SK-N-SH (cell line): ENCODE results near the gene HSD17B11. TPM values are rescaled to one million over a fixed set of nuclear protein-coding genes. Genes with fewer than 3 reads are reported as not detected.
A peak's percentile ranks its signal among the peaks of the same experiment; 100 is the strongest.
"Not testable (repeated sequence)": the region's sequence is repeated elsewhere in the genome, so short reads cannot be mapped to it uniquely, and the experiment has no call there.

Experiments used
- CTCF ChIA-PET: fragments of 300-600, 350-600 bp; formaldehyde crosslinking; extraction: SDS; loops from one replicate; lab custom pipeline; 2021; lab: Yijun Ruan, JAX
- POLR2A ChIA-PET: fragments of 350-600 bp; sonication (Branson Sonifier 250); formaldehyde crosslinking; extraction: SDS; loops from one replicate; lab custom pipeline; 2020; ENCODE audit warnings: antibody characterized with exemption, inconsistent platforms; lab: Yijun Ruan, JAX
- DNase-seq: peaks from one replicate; pipeline ENCODE4 v3.0.0; 2012
- H2AFZ ChIP-seq: fragments of 200-600 bp; sonication (generic); 2 replicates; pipeline ENCODE4 v1.8.1; 2016; ENCODE audit warnings: antibody characterized with exemption, mild to moderate bottlenecking, low read depth
- H3F3A ChIP-seq: fragments of 200-600 bp; sonication (generic); replicated peaks from 2 replicates; pipeline ENCODE3; 2016; ENCODE audit warnings: antibody characterized with exemption, mild to moderate bottlenecking; ENCODE audit not compliant: insufficient read depth
- H3K27ac ChIP-seq, 2 experiments: fragments of 200-500 bp in 1 of 2; fragments of 200-600 bp in 1 of 2; sonication (Bioruptor generic) in 1 of 2; sonication (generic), shearing (Covaris generic) in 1 of 2; 2 replicates each; pipeline versions ENCODE4 v1.5.1 to v1.6.1; 2014 to 2016; ENCODE audit warnings: low read depth in 2 of 2, inconsistent platforms in 1 of 2, low read length in 1 of 2, mild to moderate bottlenecking in 1 of 2, mixed read lengths in 1 of 2
- H3K27me3 ChIP-seq: fragments of 200-600 bp; sonication (generic), shearing (Covaris generic); 2 replicates; pipeline ENCODE4 v1.6.1; 2016; ENCODE audit warnings: mixed run types; ENCODE audit not compliant: insufficient read depth
- H3K36me3 ChIP-seq, 2 experiments: fragments of 200-500 bp in 1 of 2; fragments of 200-600 bp in 1 of 2; sonication (Bioruptor generic) in 1 of 2; sonication (generic) in 1 of 2; replicated peaks in 1 of 2; 2 replicates each; pipeline versions ENCODE3 to v1.5.1; 2014 to 2016; ENCODE audit warnings: low read length in 1 of 2, mild to moderate bottlenecking in 1 of 2; ENCODE audit not compliant: insufficient read depth in 2 of 2, control insufficient read depth in 1 of 2
- H3K4me1 ChIP-seq, 2 experiments: fragments of 200-500 bp in 1 of 2; fragments of 200-600 bp in 1 of 2; sonication (Bioruptor generic) in 1 of 2; sonication (generic), shearing (Covaris generic) in 1 of 2; 2 replicates each; pipeline versions ENCODE4 v1.5.1 to v1.6.1; 2014 to 2016; ENCODE audit warnings: low read depth in 1 of 2, low read length in 1 of 2, mixed run types in 1 of 2; ENCODE audit not compliant: insufficient read depth in 2 of 2, control insufficient read depth in 1 of 2
- H3K4me2 ChIP-seq: fragments of 200-600 bp; sonication (generic), shearing (Covaris generic); 2 replicates; pipeline ENCODE4 v1.6.1; 2017; ENCODE audit warnings: mixed run types
- H3K4me3 ChIP-seq, 2 experiments: fragments of 200-500 bp in 1 of 2; fragments of 200-600 bp in 1 of 2; sonication (Bioruptor generic) in 1 of 2; sonication (generic), shearing (Covaris generic) in 1 of 2; 2 replicates each; pipeline versions ENCODE4 v1.5.1 to v1.8.1; 2014 to 2016; ENCODE audit warnings: low read depth in 2 of 2, inconsistent platforms in 1 of 2, low read length in 1 of 2, mild to moderate bottlenecking in 1 of 2, mixed read lengths in 1 of 2, moderate library complexity in 1 of 2
- H3K79me2 ChIP-seq: fragments of 200-600 bp; sonication (generic); 2 replicates; pipeline ENCODE4 v1.8.1; 2017; ENCODE audit warnings: mild to moderate bottlenecking; ENCODE audit not compliant: insufficient read depth
- H3K9ac ChIP-seq: fragments of 200-600 bp; sonication (generic); 2 replicates; pipeline ENCODE4 v1.6.1; 2017; ENCODE audit warnings: mixed run types
- H3K9me2 ChIP-seq: fragments of 200-600 bp; sonication (generic); 2 replicates; pipeline ENCODE4 v1.6.1; 2017; ENCODE audit warnings: mixed run types
- H3K9me3 ChIP-seq: fragments of 200-600 bp; sonication (generic); 2 replicates; pipeline ENCODE4 v1.6.1; 2017; ENCODE audit warnings: mixed run types, mild to moderate bottlenecking, moderate library complexity
- H4K20me1 ChIP-seq: fragments of 200-600 bp; sonication (generic); 2 replicates; pipeline ENCODE4 v1.6.1; 2017; ENCODE audit warnings: mild to moderate bottlenecking, mixed run types; ENCODE audit not compliant: insufficient read depth
- EZH2phosphoT487 ChIP-seq: fragments of 200-600 bp; sonication (generic); IDR thresholded peaks from 2 replicates; pipeline ENCODE4 v1.6.1; 2017; ENCODE audit warnings: low read depth, mixed run types, mild to moderate bottlenecking, antibody characterized with exemption, moderate library complexity, borderline replicate concordance
- GATA2 ChIP-seq: sonication (generic); formaldehyde crosslinking; IDR thresholded peaks from 2 replicates; pipeline ENCODE4 v1.5.0; 2020; ENCODE audit warnings: mild to moderate bottlenecking, missing genetic modification reagents
- NFIC ChIP-seq: IDR thresholded peaks from 2 replicates; pipeline ENCODE4 v1.4.0; 2012; ENCODE audit warnings: borderline replicate concordance
- RCOR1 ChIP-seq: fragments of 150-350 bp; IDR thresholded peaks from 2 replicates; pipeline ENCODE4 v1.6.1; 2017; ENCODE audit warnings: antibody characterized with exemption, low read length
- SIN3A ChIP-seq: IDR thresholded peaks from 2 replicates; pipeline ENCODE4 v1.6.1; 2012; ENCODE audit warnings: low read depth, mild to moderate bottlenecking, low read length, moderate library complexity, borderline replicate concordance
- TCF12 ChIP-seq: IDR thresholded peaks from 2 replicates; pipeline ENCODE4 v1.4.0; 2012
- YY1 ChIP-seq: IDR thresholded peaks from 2 replicates; pipeline ENCODE4 v1.4.0; 2012; ENCODE audit warnings: low read depth, mild to moderate bottlenecking
- WGBS: methylation state at CpG from one replicate; pipeline ENCODE4 v1.1.6; 2017; ENCODE audit warnings: low lambda C conversion rate; 5-methylcytosine and 5-hydroxymethylcytosine counted together
- polyA plus RNA-seq, 3 experiments: library from polyadenylated mRNA; depleted of rRNA; stranded (reverse); fragments of >200 nt; gene quantifications; 2 replicates each; pipeline ENCODE4 v1.2.3, GENCODE V29; 2012
- TF ChIP-seq, protein P1 (sequence below): IDR thresholded peaks from 2 replicates; pipeline ENCODE4 v1.4.0; 2012; ENCODE audit warnings: low read depth

The HSD17B11 gene
- polyA plus RNA-seq, 1 of the 3 experiments (the other 2 are of a cell fraction), result 13.2 TPM

DNA sequence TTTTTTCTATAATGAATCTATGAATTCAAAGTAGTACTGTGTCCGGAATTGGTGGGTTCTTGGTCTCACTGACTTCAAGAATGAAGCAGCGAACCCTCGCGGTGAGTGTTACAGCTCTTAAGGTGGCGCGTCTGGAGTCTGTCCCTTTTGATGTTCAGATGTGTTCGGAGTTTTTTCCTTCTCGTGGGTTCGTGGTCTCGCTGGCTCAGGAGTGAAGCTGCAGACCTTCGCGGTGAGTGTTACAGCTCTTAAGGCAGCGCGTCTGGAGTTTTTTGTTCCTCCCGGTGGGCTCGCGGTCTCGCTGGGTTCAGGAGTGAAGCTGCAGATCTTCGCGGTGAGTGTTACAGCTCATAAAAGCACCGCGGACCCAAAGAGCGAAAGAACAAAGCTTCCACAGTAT lies 4.1 kb upstream of the HSD17B11 start:
- 92% methylated on average over 23 of the region's 23 CpGs for WGBS
- H3K27ac ChIP-seq, H2AFZ ChIP-seq, H3K4me3 ChIP-seq, H3K9me3 ChIP-seq, H3K4me1 ChIP-seq, H3K79me2 ChIP-seq, H3K9ac ChIP-seq, POLR2A ChIA-PET, H3K27me3 ChIP-seq, H3K36me3 ChIP-seq, H3K4me2 ChIP-seq, H3K9me2 ChIP-seq, H4K20me1 ChIP-seq, DNase-seq: not testable (repeated sequence)
- CTCF ChIA-PET, result interaction anchor here (1.2 kb wide), 1 partner anchor 27 kb away, joined by 3 read pairs; the partner anchor contains the start of gene NUDT9
- peaks cover 22% of the 10 kb centered on the region for H3F3A ChIP-seq

DNA sequence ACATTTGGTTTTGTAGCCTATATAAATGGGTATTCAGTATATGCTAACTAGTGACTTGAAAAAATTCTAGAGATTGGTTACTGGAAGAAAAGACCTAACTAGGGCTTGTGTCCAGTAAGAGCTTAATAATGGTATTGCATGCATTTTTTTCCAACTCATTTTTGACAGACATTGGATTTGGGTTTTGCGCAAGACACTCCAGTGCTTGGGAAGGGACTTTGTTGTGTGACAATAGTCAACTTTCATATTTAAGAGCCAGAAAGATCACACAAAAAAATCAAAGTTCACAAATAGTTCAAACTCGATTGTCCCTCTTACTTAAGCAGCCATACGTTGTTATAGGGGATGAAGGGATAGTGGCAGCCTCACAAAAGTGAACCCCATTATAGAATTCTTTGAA lies 1.2 kb upstream of the HSD17B11 start:
- peak overlapping the region; percentile 91; the same call in 1 of the 2 replicates for H2AFZ ChIP-seq
- no peaks in the 10 kb centered on the region for H3K9me3 ChIP-seq
- no peak overlapping the region for H3K9ac ChIP-seq
- peaks cover 0 to 4% of the 10 kb centered on the region in 2 experiments; a peak in 1 of 4 replicates for H3K4me1 ChIP-seq
- no peaks in the 10 kb centered on the region for H3K27me3 ChIP-seq
- H3K4me2 ChIP-seq, result 0 out of 2 replicates have a peak overlapping the region, but pooled peaks have one; percentile 75
- 94% methylated on average over 3 of the region's 3 CpGs for WGBS
- H3K36me3 ChIP-seq, result peaks cover 0 to 5% of the 10 kb centered on the region in 2 experiments
- TF ChIP-seq, protein P1, sequence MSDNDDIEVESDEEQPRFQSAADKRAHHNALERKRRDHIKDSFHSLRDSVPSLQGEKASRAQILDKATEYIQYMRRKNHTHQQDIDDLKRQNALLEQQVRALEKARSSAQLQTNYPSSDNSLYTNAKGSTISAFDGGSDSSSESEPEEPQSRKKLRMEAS, result no peak
- TF ChIP-seq RCOR1, result no peak
- no peak for TF ChIP-seq YY1
- TF ChIP-seq GATA2 (CRISPR knock-in tag), result no peak
- no peak for TF ChIP-seq EZH2phosphoT487
- no peak for TF ChIP-seq NFIC
- no peak for TF ChIP-seq SIN3A
- H4K20me1 ChIP-seq, result no peaks in the 10 kb centered on the region
- H3F3A ChIP-seq, result peaks cover 23% of the 10 kb centered on the region
- H3K4me3 ChIP-seq, result no peak overlapping the region; a peak in 1 of 4 replicates
- H3K9me2 ChIP-seq, result no peaks in the 10 kb centered on the region
- ChIA-PET CTCF (interaction anchor here (0.8 to 7.0 kb wide), 2 partner anchors 15 to 43 kb away, joined by 3 to 53 read pairs; no protein-coding TSS in a partner anchor), POLR2A (no interaction called here)
- peaks cover 35% of the 10 kb centered on the region for H3K79me2 ChIP-seq
- peak overlapping the region in 1 of 2 experiments; percentile 96; a peak in 3 of 4 replicates for H3K27ac ChIP-seq
- no peak for DNase-seq

DNA sequence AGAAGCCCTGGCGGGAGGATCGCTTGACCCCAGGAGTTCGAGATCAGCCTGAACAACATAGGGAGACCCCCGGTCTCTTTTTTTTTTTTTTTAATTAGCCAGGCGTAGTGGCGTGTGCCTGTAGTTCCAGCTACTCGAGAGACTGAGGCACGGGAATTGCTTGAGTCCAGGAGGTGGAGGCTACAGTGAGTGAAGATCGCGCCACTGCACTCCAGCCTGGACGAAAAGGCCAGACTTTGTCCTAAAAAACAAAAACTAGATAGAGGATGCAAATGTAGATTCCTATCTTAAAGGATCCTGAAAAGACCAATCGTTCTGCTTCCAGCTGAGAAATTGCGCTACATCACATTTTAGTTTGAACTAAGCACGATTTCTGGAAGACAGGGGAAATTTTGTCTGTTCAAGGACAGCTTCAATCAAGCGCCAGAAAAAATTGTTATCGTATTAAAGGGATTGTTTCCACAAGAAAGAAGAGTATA lies 627 bp upstream of the HSD17B11 start:
- Histone ChIP-seq H3F3A (peaks cover 23% of the 10 kb centered on the region), H2AFZ (peak overlapping the region; percentile 91), H3K79me2 (peaks cover 40% of the 10 kb centered on the region), H3K4me1 (peaks cover 0 to 4% of the 10 kb centered on the region in 2 experiments; a peak in 1 of 4 replicates), H3K27ac (peak overlapping the region; percentile 83 to 96), H3K9me2 (no peaks in the 10 kb centered on the region), H4K20me1 (no peaks in the 10 kb centered on the region), H3K27me3 (no peaks in the 10 kb centered on the region), H3K4me2 (peak overlapping the region; percentile 75), H3K36me3 (peaks cover 0 to 5% of the 10 kb centered on the region in 2 experiments), H3K9me3 (no peaks in the 10 kb centered on the region), H3K9ac (peak overlapping the region; percentile 76; the same call in 1 of the 2 replicates), H3K4me3 (peak overlapping the region; percentile 69 to 80)
- ChIA-PET CTCF (interaction anchor here (0.8 to 7.0 kb wide), 6 partner anchors 15 to 73 kb away, joined by 3 to 53 read pairs (median 3); partner anchors contain the start of gene NUDT9), POLR2A (interaction anchor here (0.6 to 2.4 kb wide), 4 partner anchors 8 to 324 kb away, joined by 3 to 24 read pairs (median 5); partner anchors contain the start of gene NUDT9)
- WGBS, result 28% methylated on average over 16 of the region's 16 CpGs
- TF ChIP-seq TCF12, result no peak
- DNase-seq, result peak; percentile 27
